Trophoblast cell (in vitro differentiated cells and primary cell): ENCODE data around the gene MALRD1.

Experiments
- DNase-seq, 2 donors: peaks; one replicate each; pipeline ENCODE4 v3.0.0-alpha.2; 2016
- H2AFZ ChIP-seq: 2 replicates; pipeline ENCODE4 v1.6.1; 2013; ENCODE audit warnings: low read length, moderate library complexity, mild to moderate bottlenecking; ENCODE audit not compliant: insufficient read depth, poor library complexity
- H2AK5ac ChIP-seq: 2 replicates; pipeline ENCODE4 v1.6.1; 2013; ENCODE audit warnings: mild to moderate bottlenecking, low read length
- H2BK120ac ChIP-seq: 2 replicates; pipeline ENCODE4 v1.6.1; 2013; ENCODE audit warnings: low read length, mild to moderate bottlenecking, moderate library complexity; ENCODE audit not compliant: insufficient read depth, poor library complexity
- H2BK12ac ChIP-seq: 2 replicates; pipeline ENCODE4 v1.6.1; 2013; ENCODE audit warnings: mild to moderate bottlenecking, low read length, moderate library complexity
- H2BK5ac ChIP-seq: 2 replicates; pipeline ENCODE4 v1.6.1; 2013; ENCODE audit warnings: low read length, low read depth, moderate library complexity, mild to moderate bottlenecking; ENCODE audit not compliant: poor library complexity
- H3K14ac ChIP-seq: 2 replicates; pipeline ENCODE4 v1.6.1; 2013; ENCODE audit warnings: mild to moderate bottlenecking, low read length
- H3K18ac ChIP-seq: 2 replicates; pipeline ENCODE4 v1.6.1; 2013; ENCODE audit warnings: mild to moderate bottlenecking, low read length
- H3K23ac ChIP-seq: 2 replicates; pipeline ENCODE4 v1.6.1; 2013; ENCODE audit warnings: low read length
- H3K27ac ChIP-seq: 2 replicates; pipeline ENCODE4 v1.5.1; 2013; ENCODE audit warnings: low read depth, mild to moderate bottlenecking, inconsistent platforms, low read length, moderate library complexity
- H3K27me3 ChIP-seq: 2 replicates; pipeline ENCODE4 v1.6.1; 2013; ENCODE audit warnings: inconsistent platforms, mild to moderate bottlenecking, low read length, moderate library complexity; ENCODE audit not compliant: insufficient read depth
- H3K36me3 ChIP-seq, 2 experiments: 1 replicate in 1 of 2; 2 replicates in 1 of 2; pipeline ENCODE4 v1.6.1; 2013; ENCODE audit warnings: low read length in 2 of 2, mild to moderate bottlenecking in 2 of 2, moderate library complexity in 1 of 2; ENCODE audit not compliant: insufficient read depth in 2 of 2, control insufficient read depth in 1 of 2
- H3K4ac ChIP-seq: 2 replicates; pipeline ENCODE4 v1.6.1; 2013; ENCODE audit warnings: low read depth, mild to moderate bottlenecking, low read length, moderate library complexity
- H3K4me1 ChIP-seq, 2 experiments: 1 replicate in 1 of 2; 2 replicates in 1 of 2; pipeline ENCODE4 v1.6.1; 2013; ENCODE audit warnings: low read length in 2 of 2, mild to moderate bottlenecking in 2 of 2, moderate library complexity in 1 of 2; ENCODE audit not compliant: insufficient read depth in 2 of 2, control insufficient read depth in 1 of 2
- H3K4me2 ChIP-seq: 2 replicates; pipeline ENCODE4 v1.6.1; 2013; ENCODE audit warnings: inconsistent platforms, mild to moderate bottlenecking, low read length, moderate library complexity
- H3K4me3 ChIP-seq: 2 replicates; pipeline ENCODE4 v1.5.1; 2013; ENCODE audit warnings: mild to moderate bottlenecking, low read depth, low read length, inconsistent platforms
- H3K79me1 ChIP-seq: one replicate; pipeline ENCODE4 v1.6.1; 2013; ENCODE audit warnings: low read length
- H3K79me2 ChIP-seq: 2 replicates; pipeline ENCODE4 v1.6.1; 2013; ENCODE audit warnings: low read length, mild to moderate bottlenecking; ENCODE audit not compliant: control insufficient read depth, insufficient read depth, poor library complexity
- H3K9ac ChIP-seq: 2 replicates; pipeline ENCODE4 v1.6.1; 2013; ENCODE audit warnings: mild to moderate bottlenecking, low read length
- H3K9me3 ChIP-seq: 2 replicates; pipeline ENCODE4 v1.6.1; 2013; ENCODE audit warnings: low read depth, mild to moderate bottlenecking, control low read depth, inconsistent platforms, low read length; ENCODE audit not compliant: insufficient read depth
- H4K12ac ChIP-seq: 2 replicates; pipeline ENCODE4 v1.6.1; 2013; ENCODE audit warnings: low read depth, mild to moderate bottlenecking, low read length, moderate library complexity
- H4K8ac ChIP-seq: 2 replicates; pipeline ENCODE4 v1.6.1; 2013; ENCODE audit warnings: low read depth, mild to moderate bottlenecking, low read length, moderate library complexity
- H4K91ac ChIP-seq: one replicate; pipeline ENCODE4 v1.6.1; 2013; ENCODE audit warnings: low read depth, mild to moderate bottlenecking, low read length, moderate library complexity
- whole genome bisulfite sequencing: extraction: QIAGEN DNeasy Blood & Tissue Kit; methylation state at CpG from one replicate; pipeline ENCODE4 v1.1.7; 2013; ENCODE audit warnings: missing lambda C conversion rate; ENCODE audit not compliant: insufficient read length, insufficient coverage; ENCODE audit errors: extremely low coverage; 5-methylcytosine and 5-hydroxymethylcytosine counted together

MALRD1 gene

DNA sequence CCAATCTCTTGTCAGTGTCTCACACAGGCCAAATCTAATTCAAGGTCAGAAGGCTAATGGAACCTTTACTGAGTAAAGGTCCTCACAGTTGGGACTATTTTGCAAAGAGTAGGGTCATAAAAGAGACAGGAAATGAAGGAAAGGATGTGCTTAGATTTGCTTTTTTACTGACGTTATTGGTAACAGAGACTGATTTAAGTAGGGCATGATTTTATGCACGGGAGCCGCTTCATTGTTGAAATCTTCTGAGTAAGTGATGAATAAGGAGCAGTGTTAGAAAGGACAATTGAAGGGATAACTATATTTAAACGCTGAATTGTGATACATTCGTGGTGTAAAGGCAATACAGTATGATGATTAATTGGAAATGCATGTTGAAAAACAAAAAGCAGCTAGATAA, 261.5 kb downstream of the MALRD1 start:
- H3K36me3 ChIP-seq: no peaks in the 10 kb centered on the region
- WGBS: no CpG with 5 or more reads among the region's 5 CpGs
- H2BK120ac ChIP-seq: no peak overlapping the region
- no peak overlapping the region for H4K8ac ChIP-seq
- no peaks in the 10 kb centered on the region for H3K79me1 ChIP-seq
- H2BK12ac ChIP-seq: no peak overlapping the region
- H4K91ac ChIP-seq: no peak overlapping the region
- H3K27ac ChIP-seq: no peak overlapping the region
- no peak overlapping the region for H2BK5ac ChIP-seq
- H3K79me2 ChIP-seq: no peaks in the 10 kb centered on the region
- DNase-seq: no peak
- H2AFZ ChIP-seq: no peak overlapping the region
- no peak overlapping the region for H3K18ac ChIP-seq
- H3K4me3 ChIP-seq: no peak overlapping the region
- no peaks in the 10 kb centered on the region for H3K4me1 ChIP-seq
- H3K9ac ChIP-seq: no peak overlapping the region
- no peaks in the 10 kb centered on the region for H3K9me3 ChIP-seq
- H2AK5ac ChIP-seq: no peak overlapping the region
- H3K4me2 ChIP-seq: no peak overlapping the region
- no peak overlapping the region for H3K4ac ChIP-seq
- no peak overlapping the region for H4K12ac ChIP-seq
- no peak overlapping the region for H3K14ac ChIP-seq
- no peaks in the 10 kb centered on the region for H3K27me3 ChIP-seq
- H3K23ac ChIP-seq: no peak overlapping the region

DNA sequence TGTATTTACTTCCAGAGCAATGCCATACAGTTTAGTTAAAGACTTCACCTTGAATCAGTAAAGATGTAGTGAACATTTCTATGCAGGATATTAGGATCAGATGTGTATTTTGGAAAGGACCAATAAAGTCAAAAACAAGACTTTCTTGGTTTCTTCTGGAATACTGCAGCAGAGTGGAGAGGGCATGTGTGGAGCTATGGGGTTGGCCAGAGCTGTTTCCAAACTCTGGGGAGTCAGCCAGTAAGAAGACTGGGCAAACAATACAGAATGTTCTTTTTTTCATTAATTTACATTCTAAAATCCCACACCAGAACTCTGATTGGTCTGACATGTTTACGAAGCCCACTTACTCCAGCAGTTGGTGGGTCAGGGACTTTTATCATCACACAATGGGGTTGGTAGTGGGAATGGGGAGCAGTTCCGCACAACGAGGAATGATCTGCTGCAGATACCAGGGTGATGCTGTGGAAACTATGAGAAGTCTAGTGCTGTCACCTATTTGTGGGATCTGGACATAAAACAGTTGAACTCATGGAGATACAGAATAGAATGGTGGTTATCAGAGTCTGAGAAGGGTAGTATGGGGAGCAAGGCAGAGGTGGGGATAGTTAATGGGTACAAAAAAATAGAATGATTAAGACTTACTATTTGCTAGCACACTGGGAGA, 267.7 kb downstream of the MALRD1 start:
- Histone ChIP-seq H4K8ac (no peak overlapping the region), H3K4me3 (no peak overlapping the region), H3K9ac (no peak overlapping the region), H2AK5ac (no peak overlapping the region), H2BK12ac (no peak overlapping the region), H4K12ac (no peak overlapping the region), H3K18ac (no peak overlapping the region), H2AFZ (no peak overlapping the region), H3K79me1 (no peaks in the 10 kb centered on the region), H3K14ac (no peak overlapping the region), H3K9me3 (no peaks in the 10 kb centered on the region), H4K91ac (no peak overlapping the region), H3K4me1 (no peaks in the 10 kb centered on the region), H3K4ac (no peak overlapping the region), H2BK120ac (no peak overlapping the region), H3K36me3 (no peaks in the 10 kb centered on the region), H3K23ac (no peak overlapping the region), H2BK5ac (no peak overlapping the region), H3K4me2 (no peak overlapping the region), H3K27me3 (no peaks in the 10 kb centered on the region), H3K27ac (no peak overlapping the region), H3K79me2 (no peaks in the 10 kb centered on the region)
- WGBS: no CpG with 5 or more reads among the region's 3 CpGs
- DNase-seq: no peak

DNA sequence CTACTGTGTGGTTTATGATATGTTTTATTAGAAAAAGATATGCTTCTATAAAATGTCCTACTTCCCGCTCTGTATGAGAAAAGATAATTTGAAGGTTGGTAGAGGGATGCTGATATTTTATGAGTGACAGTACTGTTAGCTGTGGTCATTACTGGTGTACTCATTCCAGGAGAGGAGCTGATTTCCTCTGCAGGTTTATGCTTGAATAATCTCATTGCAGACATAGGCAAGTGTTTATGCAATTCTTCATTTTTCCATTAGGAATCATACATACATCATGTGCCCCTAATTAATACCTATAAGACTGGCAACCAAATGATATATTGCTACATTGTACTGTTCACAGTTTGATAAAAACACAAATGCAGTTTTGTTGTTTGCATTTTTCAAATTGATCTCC, 269.4 kb downstream of the MALRD1 start:
- H3K4ac ChIP-seq: no peak overlapping the region
- no peak overlapping the region for H4K91ac ChIP-seq
- H3K36me3 ChIP-seq: no peaks in the 10 kb centered on the region
- no peak overlapping the region for H3K9ac ChIP-seq
- H3K14ac ChIP-seq: no peak overlapping the region
- H3K79me1 ChIP-seq: no peaks in the 10 kb centered on the region
- H3K23ac ChIP-seq: no peak overlapping the region
- no peak overlapping the region for H2BK5ac ChIP-seq
- H3K4me3 ChIP-seq: no peak overlapping the region
- no peaks in the 10 kb centered on the region for H3K27me3 ChIP-seq
- no peak overlapping the region for H3K27ac ChIP-seq
- H3K18ac ChIP-seq: no peak overlapping the region
- no CpG with 5 or more reads among the region's 1 CpG for WGBS
- no peak overlapping the region for H2AFZ ChIP-seq
- H4K12ac ChIP-seq: no peak overlapping the region
- H2BK120ac ChIP-seq: no peak overlapping the region
- no peaks in the 10 kb centered on the region for H3K9me3 ChIP-seq
- no peak overlapping the region for H4K8ac ChIP-seq
- H3K4me1 ChIP-seq: no peaks in the 10 kb centered on the region
- H3K79me2 ChIP-seq: no peaks in the 10 kb centered on the region
- DNase-seq: no peak
- H3K4me2 ChIP-seq: no peak overlapping the region
- no peak overlapping the region for H2AK5ac ChIP-seq
- H2BK12ac ChIP-seq: no peak overlapping the region

DNA sequence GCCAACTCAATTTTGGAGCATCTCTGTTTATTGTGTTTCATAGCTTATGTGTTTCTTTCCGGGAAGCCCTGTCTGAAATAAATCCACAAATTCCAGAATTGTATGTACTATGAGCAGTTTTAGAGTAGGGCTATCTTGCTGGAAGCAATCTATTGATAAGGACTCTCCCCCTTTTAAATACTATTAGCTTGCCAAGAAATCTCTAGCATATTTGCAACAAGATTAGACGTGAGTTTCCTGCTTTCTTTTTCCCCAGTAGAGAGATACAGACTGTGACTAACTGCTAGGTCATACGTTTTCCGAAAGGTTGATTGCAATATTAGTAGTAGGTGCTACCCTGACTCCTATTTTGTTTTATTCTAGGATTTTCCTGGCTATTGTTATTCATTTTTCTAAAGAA, 277.0 kb downstream of the MALRD1 start:
- no peak overlapping the region for H3K4me3 ChIP-seq
- H3K4me1 ChIP-seq: no peaks in the 10 kb centered on the region
- H4K12ac ChIP-seq: no peak overlapping the region
- H3K79me1 ChIP-seq: no peaks in the 10 kb centered on the region
- no CpG with 5 or more reads among the region's 4 CpGs for WGBS
- H3K27me3 ChIP-seq: no peaks in the 10 kb centered on the region
- no peaks in the 10 kb centered on the region for H3K36me3 ChIP-seq
- no peak overlapping the region for H3K4me2 ChIP-seq
- no peak overlapping the region for H2AK5ac ChIP-seq
- H3K79me2 ChIP-seq: no peaks in the 10 kb centered on the region
- H3K9me3 ChIP-seq: no peaks in the 10 kb centered on the region
- H3K23ac ChIP-seq: no peak overlapping the region
- H2BK12ac ChIP-seq: no peak overlapping the region
- H3K18ac ChIP-seq: no peak overlapping the region
- no peak overlapping the region for H2BK5ac ChIP-seq
- H3K14ac ChIP-seq: no peak overlapping the region
- H3K9ac ChIP-seq: no peak overlapping the region
- H2AFZ ChIP-seq: no peak overlapping the region
- no peak overlapping the region for H3K4ac ChIP-seq
- no peak overlapping the region for H2BK120ac ChIP-seq
- H4K91ac ChIP-seq: no peak overlapping the region
- H4K8ac ChIP-seq: no peak overlapping the region
- no peak overlapping the region for H3K27ac ChIP-seq
- DNase-seq: no peak
